HG03175 (cell line): ENCODE measurements around the gene SRSF1.
"Not testable (repeated sequence)": the region's sequence is repeated elsewhere in the genome, so short reads cannot be mapped to it uniquely, and the experiment has no call there.

Experiments
- ATAC-seq: cut with Tn5 transposase; IDR thresholded peaks from one replicate; pipeline ENCODE4 v1.9.1; 2021; ENCODE audit warnings: mild to moderate bottlenecking, moderate library complexity; ENCODE audit not compliant: unreplicated experiment

The SRSF1 gene

GRCh38 chr17:58006924-58007780 lies at the start of gene SRSF1:
TSS of gene SRSF1 (minus strand) at chr17:58007246. CDS start at chr17:58007137, 109 bp downstream.
- peak; percentile 88 for ATAC-seq

- ATAC-seq, result no peak
Observed at GRCh38 chr17:58056476-58056875, 49.4 kb upstream of the SRSF1 start.

- no peak for ATAC-seq
Observed at GRCh38 chr17:58054641-58055040, 47.6 kb upstream of the SRSF1 start.

- no peak for ATAC-seq
Observed at GRCh38 chr17:58052945-58053715, 46.1 kb upstream of the SRSF1 start.

GRCh38 chr17:58052407-58052806 lies 45.4 kb upstream of the SRSF1 start:
- no peak for ATAC-seq

- no peak for ATAC-seq
Observed at GRCh38 chr17:58051468-58051867, 44.4 kb upstream of the SRSF1 start.

- ATAC-seq, result no peak
Observed at GRCh38 chr17:58050966-58051365, 43.9 kb upstream of the SRSF1 start.

GRCh38 chr17:58049533-58049932 lies 42.5 kb upstream of the SRSF1 start:
- ATAC-seq, result no peak

GRCh38 chr17:58047376-58048150 lies 40.5 kb upstream of the SRSF1 start:
- no peak for ATAC-seq

GRCh38 chr17:58046239-58047094 lies 39.4 kb upstream of the SRSF1 start:
- no peak for ATAC-seq

GRCh38 chr17:58044256-58044655 lies 37.2 kb upstream of the SRSF1 start:
- ATAC-seq, result not testable (repeated sequence)

GRCh38 chr17:58043221-58044181 lies 36.5 kb upstream of the SRSF1 start:
- no peak for ATAC-seq

GRCh38 chr17:58041161-58041560 lies 34.1 kb upstream of the SRSF1 start:
- no peak for ATAC-seq

GRCh38 chr17:58040386-58040785 lies 33.3 kb upstream of the SRSF1 start:
- ATAC-seq, result no peak

GRCh38 chr17:58039975-58040374 lies 32.9 kb upstream of the SRSF1 start:
- no peak for ATAC-seq

GRCh38 chr17:58032691-58033415 lies 25.8 kb upstream of the SRSF1 start:
- no peak for ATAC-seq

GRCh38 chr17:58028578-58028977 lies 21.5 kb upstream of the SRSF1 start:
- ATAC-seq, result no peak

- no peak for ATAC-seq
Observed at GRCh38 chr17:58020401-58020800, 13.4 kb upstream of the SRSF1 start.

GRCh38 chr17:58019521-58019920 lies 12.5 kb upstream of the SRSF1 start:
- ATAC-seq, result no peak
